ENCODE results near the gene PAX9. TPM values are rescaled to one million over a fixed set of nuclear protein-coding genes. Genes with fewer than 3 reads are reported as not detected.

The PAX9 gene
- total RNA-seq, 2 donors from 2014 or later: 0.25 to 0.77 TPM

- H3K9me3 ChIP-seq: no peaks in the 10 kb centered on the region
- no peak overlapping the region for H3K9ac ChIP-seq (ENCODE audit: low read depth in 2 of 2, low read length in 2 of 2)
- no peaks in the 10 kb centered on the region for H3K27me3 ChIP-seq
- TF ChIP-seq CTCF (IDR thresholded peaks at IDR 0.05): no peak
- H3K4me1 ChIP-seq: no peaks in the 10 kb centered on the region
- H3K36me3 ChIP-seq: no peaks in the 10 kb centered on the region
- intact Hi-C loops (cut with DNase I): no loop called here
- H3K4me3 ChIP-seq: no peak overlapping the region
- DNase-seq: no peak
- no peak overlapping the region for H3K27ac ChIP-seq
Measured at GRCh38 chr14:36713960-36714703, 52.5 kb downstream of the PAX9 start.

- no peak for DNase-seq
- H3K9ac ChIP-seq (ENCODE audit: low read depth in 2 of 2, low read length in 2 of 2): no peak overlapping the region
- H3K27ac ChIP-seq: no peak overlapping the region
- no peak for TF ChIP-seq CTCF (IDR thresholded peaks at IDR 0.05)
- intact Hi-C loops (cut with DNase I): no loop called here
- no peaks in the 10 kb centered on the region for H3K9me3 ChIP-seq
- H3K36me3 ChIP-seq: no peaks in the 10 kb centered on the region
- no peaks in the 10 kb centered on the region for H3K27me3 ChIP-seq
- H3K4me1 ChIP-seq: no peaks in the 10 kb centered on the region
- H3K4me3 ChIP-seq: no peak overlapping the region
Measured at GRCh38 chr14:36716614-36717184, 55.0 kb downstream of the PAX9 start.

- H3K4me3 ChIP-seq: no peak overlapping the region
- no peaks in the 10 kb centered on the region for H3K9me3 ChIP-seq
- no peak overlapping the region for H3K27ac ChIP-seq
- H3K27me3 ChIP-seq: no peaks in the 10 kb centered on the region
- intact Hi-C loops (cut with DNase I): no loop called here
- no peak for TF ChIP-seq CTCF (IDR thresholded peaks at IDR 0.05)
- no peak overlapping the region for H3K9ac ChIP-seq (ENCODE audit: low read depth in 2 of 2, low read length in 2 of 2)
- DNase-seq: no peak
- no peaks in the 10 kb centered on the region for H3K4me1 ChIP-seq
- H3K36me3 ChIP-seq: no peaks in the 10 kb centered on the region
Measured at GRCh38 chr14:36717363-36717762, 55.7 kb downstream of the PAX9 start.

GRCh38 chr14:36718216-36718615, 56.6 kb downstream of the PAX9 start:
- no peak for DNase-seq
- Histone ChIP-seq H3K4me1 (no peaks in the 10 kb centered on the region), H3K27me3 (no peaks in the 10 kb centered on the region), H3K36me3 (no peaks in the 10 kb centered on the region), H3K9ac (ENCODE audit: low read depth in 2 of 2, low read length in 2 of 2) (no peak overlapping the region), H3K9me3 (no peaks in the 10 kb centered on the region), H3K27ac (no peak overlapping the region), H3K4me3 (no peak overlapping the region)
- no peak for TF ChIP-seq CTCF (IDR thresholded peaks at IDR 0.05)
- intact Hi-C loops (cut with DNase I): no loop called here

GRCh38 chr14:36719823-36720222, 58.2 kb downstream of the PAX9 start:
- Histone ChIP-seq H3K9me3 (no peaks in the 10 kb centered on the region), H3K36me3 (no peaks in the 10 kb centered on the region), H3K27me3 (no peaks in the 10 kb centered on the region), H3K9ac (ENCODE audit: low read depth in 2 of 2, low read length in 2 of 2) (no peak overlapping the region), H3K27ac (no peak overlapping the region), H3K4me3 (no peak overlapping the region), H3K4me1 (no peaks in the 10 kb centered on the region)
- no peak for TF ChIP-seq CTCF (IDR thresholded peaks at IDR 0.05)
- intact Hi-C loops (cut with DNase I): no loop called here
- DNase-seq: no peak
